Measurements from ENCODE around the gene TIMP3. TPM values are rescaled to one million over a fixed set of nuclear protein-coding genes. Genes with fewer than 3 reads are reported as not detected.
"Not testable (repeated sequence)": the region's sequence is repeated elsewhere in the genome, so short reads cannot be mapped to it uniquely, and the experiment has no call there.

TIMP3 gene
- total RNA-seq, 2 donors from 2014 or later, result not detected

GRCh38 chr22:32859743-32860142 is 58.2 kb downstream of the TIMP3 start:
- H3K27me3 Mint-ChIP-seq, result peaks cover 11% of the 10 kb centered on the region
- ATAC-seq (replicated peaks), result no peak
- H3K4me1 Mint-ChIP-seq, result no peaks in the 10 kb centered on the region
- H3K36me3 Mint-ChIP-seq (ENCODE audit: low read depth), result no peaks in the 10 kb centered on the region
- H3K27ac Mint-ChIP-seq, result no peak overlapping the region
- no peak overlapping the region for H3K4me3 Mint-ChIP-seq
- H3K9me3 Mint-ChIP-seq, result no peaks in the 10 kb centered on the region

- Mint-ChIP-seq H3K27ac (no peak overlapping the region), H3K27me3 (peaks cover 11% of the 10 kb centered on the region), H3K4me3 (no peak overlapping the region), H3K36me3 (ENCODE audit: low read depth) (no peaks in the 10 kb centered on the region), H3K4me1 (no peaks in the 10 kb centered on the region), H3K9me3 (no peaks in the 10 kb centered on the region)
- no peak for ATAC-seq (replicated peaks)
Observed at GRCh38 chr22:32861330-32861729, 59.8 kb downstream of the TIMP3 start.

GRCh38 chr22:32862083-32862482 is 60.6 kb downstream of the TIMP3 start:
- no peak for ATAC-seq (replicated peaks)
- Mint-ChIP-seq H3K9me3 (no peaks in the 10 kb centered on the region), H3K4me3 (no peak overlapping the region), H3K27me3 (peaks cover 7% of the 10 kb centered on the region), H3K36me3 (ENCODE audit: low read depth) (no peaks in the 10 kb centered on the region), H3K27ac (no peak overlapping the region), H3K4me1 (no peaks in the 10 kb centered on the region)

- H3K9me3 Mint-ChIP-seq, result no peaks in the 10 kb centered on the region
- peaks cover 6% of the 10 kb centered on the region for H3K27me3 Mint-ChIP-seq
- no peak overlapping the region for H3K4me3 Mint-ChIP-seq
- H3K27ac Mint-ChIP-seq, result no peak overlapping the region
- H3K36me3 Mint-ChIP-seq (ENCODE audit: low read depth), result no peaks in the 10 kb centered on the region
- H3K4me1 Mint-ChIP-seq, result no peaks in the 10 kb centered on the region
- ATAC-seq (replicated peaks), result no peak
Observed at GRCh38 chr22:32862936-32863661, 61.6 kb downstream of the TIMP3 start.

GRCh38 chr22:32864041-32864440 is 62.5 kb downstream of the TIMP3 start:
- Mint-ChIP-seq H3K27ac (no peak overlapping the region), H3K4me1 (no peaks in the 10 kb centered on the region), H3K9me3 (no peaks in the 10 kb centered on the region), H3K36me3 (ENCODE audit: low read depth) (no peaks in the 10 kb centered on the region), H3K4me3 (no peak overlapping the region), H3K27me3 (peaks cover 6% of the 10 kb centered on the region)
- no peak for ATAC-seq (replicated peaks)

GRCh38 chr22:32864596-32864995 is 63.1 kb downstream of the TIMP3 start:
- ATAC-seq (replicated peaks), result no peak

GRCh38 chr22:32866953-32867352 is 65.4 kb downstream of the TIMP3 start:
- Mint-ChIP-seq H3K27me3 (peaks cover 6% of the 10 kb centered on the region), H3K9me3 (no peaks in the 10 kb centered on the region), H3K4me1 (no peaks in the 10 kb centered on the region), H3K36me3 (ENCODE audit: low read depth) (no peaks in the 10 kb centered on the region), H3K4me3 (no peak overlapping the region), H3K27ac (no peak overlapping the region)
- no peak for ATAC-seq (replicated peaks)

More at GRCh38 chr22:32864596-32864995, 63.1 kb downstream of the TIMP3 start:
- no peak overlapping the region for H3K4me3 Mint-ChIP-seq
- H3K27me3 Mint-ChIP-seq, result peaks cover 5% of the 10 kb centered on the region
- H3K36me3 Mint-ChIP-seq (ENCODE audit: low read depth), result no peaks in the 10 kb centered on the region
- H3K4me1 Mint-ChIP-seq, result no peaks in the 10 kb centered on the region
- no peak overlapping the region for H3K27ac Mint-ChIP-seq
- H3K9me3 Mint-ChIP-seq, result no peaks in the 10 kb centered on the region

- Mint-ChIP-seq H3K4me3 (no peak overlapping the region), H3K27me3 (peaks cover 17% of the 10 kb centered on the region), H3K4me1 (no peaks in the 10 kb centered on the region), H3K36me3 (ENCODE audit: low read depth) (no peaks in the 10 kb centered on the region), H3K27ac (no peak overlapping the region), H3K9me3 (no peaks in the 10 kb centered on the region)
- ATAC-seq (replicated peaks), result no peak
Observed at GRCh38 chr22:32868946-32869345, 67.4 kb downstream of the TIMP3 start.

- no peak for ATAC-seq (replicated peaks)
- no peak overlapping the region for H3K27ac Mint-ChIP-seq
- no peaks in the 10 kb centered on the region for H3K36me3 Mint-ChIP-seq (ENCODE audit: low read depth)
- peaks cover 19% of the 10 kb centered on the region for H3K27me3 Mint-ChIP-seq
- no peaks in the 10 kb centered on the region for H3K4me1 Mint-ChIP-seq
- no peaks in the 10 kb centered on the region for H3K9me3 Mint-ChIP-seq
- no peak overlapping the region for H3K4me3 Mint-ChIP-seq
Observed at GRCh38 chr22:32870474-32870873, 69.0 kb downstream of the TIMP3 start.

- not testable (repeated sequence) for ATAC-seq (replicated peaks); H3K4me1 Mint-ChIP-seq; H3K36me3 Mint-ChIP-seq (ENCODE audit: low read depth); H3K4me3 Mint-ChIP-seq; H3K9me3 Mint-ChIP-seq; H3K27ac Mint-ChIP-seq
- peaks cover 17% of the 10 kb centered on the region for H3K27me3 Mint-ChIP-seq
Observed at GRCh38 chr22:32873604-32874003, 72.1 kb downstream of the TIMP3 start.

GRCh38 chr22:32874385-32874784 is 72.9 kb downstream of the TIMP3 start:
- ATAC-seq (replicated peaks), result no peak
- Mint-ChIP-seq H3K27me3 (peaks cover 17% of the 10 kb centered on the region), H3K4me3 (no peak overlapping the region)

GRCh38 chr22:32874976-32875375 is 73.5 kb downstream of the TIMP3 start:
- Mint-ChIP-seq H3K36me3 (ENCODE audit: low read depth) (no peaks in the 10 kb centered on the region), H3K27me3 (peaks cover 20% of the 10 kb centered on the region)

More at GRCh38 chr22:32874385-32874784, 72.9 kb downstream of the TIMP3 start:
- no peaks in the 10 kb centered on the region for H3K9me3 Mint-ChIP-seq
- H3K4me1 Mint-ChIP-seq, result no peaks in the 10 kb centered on the region
- H3K27ac Mint-ChIP-seq, result no peak overlapping the region
- no peaks in the 10 kb centered on the region for H3K36me3 Mint-ChIP-seq (ENCODE audit: low read depth)

GRCh38 chr22:32876516-32876915 is 75.0 kb downstream of the TIMP3 start:
- H3K27me3 Mint-ChIP-seq, result peaks cover 28% of the 10 kb centered on the region
- H3K9me3 Mint-ChIP-seq, result no peaks in the 10 kb centered on the region
- no peak overlapping the region for H3K27ac Mint-ChIP-seq
- no peaks in the 10 kb centered on the region for H3K4me1 Mint-ChIP-seq
- H3K4me3 Mint-ChIP-seq, result no peak overlapping the region
- H3K36me3 Mint-ChIP-seq (ENCODE audit: low read depth), result no peaks in the 10 kb centered on the region
- no peak for ATAC-seq (replicated peaks)

More at GRCh38 chr22:32874976-32875375, 73.5 kb downstream of the TIMP3 start:
- Mint-ChIP-seq H3K4me1 (no peaks in the 10 kb centered on the region), H3K9me3 (no peaks in the 10 kb centered on the region), H3K27ac (no peak overlapping the region), H3K4me3 (no peak overlapping the region)
- ATAC-seq (replicated peaks), result no peak

- H3K27me3 Mint-ChIP-seq, result peaks cover 22% of the 10 kb centered on the region
- H3K36me3 Mint-ChIP-seq (ENCODE audit: low read depth), result no peaks in the 10 kb centered on the region
- no peak for ATAC-seq (replicated peaks)
Observed at GRCh38 chr22:32877196-32877595, 75.7 kb downstream of the TIMP3 start.

GRCh38 chr22:32879550-32879949 is 78.0 kb downstream of the TIMP3 start:
- H3K27ac Mint-ChIP-seq, result no peak overlapping the region
- H3K9me3 Mint-ChIP-seq, result no peaks in the 10 kb centered on the region
- H3K4me1 Mint-ChIP-seq, result no peaks in the 10 kb centered on the region
- peaks cover 14% of the 10 kb centered on the region for H3K27me3 Mint-ChIP-seq
- H3K4me3 Mint-ChIP-seq, result no peak overlapping the region
- no peak for ATAC-seq (replicated peaks)
- no peaks in the 10 kb centered on the region for H3K36me3 Mint-ChIP-seq (ENCODE audit: low read depth)

More at GRCh38 chr22:32877196-32877595, 75.7 kb downstream of the TIMP3 start:
- Mint-ChIP-seq H3K27ac (no peak overlapping the region), H3K4me1 (no peaks in the 10 kb centered on the region), H3K4me3 (no peak overlapping the region), H3K9me3 (no peaks in the 10 kb centered on the region)
